Activated CD4-positive, alpha-beta T cell treated with anti-CD3 and anti-CD28 coated beads, Interleukin-2, Interleukin-6, amounts not matched to agents 100 ng/mL and 50 ng/mL, durations not matched to agents 16 hours and 8 hours (primary cell): ENCODE measurements around the gene ABCG4.
"Not testable (repeated sequence)": the region's sequence is repeated elsewhere in the genome, so short reads cannot be mapped to it uniquely, and the experiment has no call there.

ENCODE experiments used
- DNase-seq: peaks from one replicate; pipeline ENCODE4 v3.0.0-alpha.2; 2020

The ABCG4 gene

GRCh38 chr11:119116235-119116594 lies 32.6 kb upstream of the ABCG4 start:
- no peak for DNase-seq

GRCh38 chr11:119116601-119117000 lies 32.3 kb upstream of the ABCG4 start:
- no peak for DNase-seq

DNA sequence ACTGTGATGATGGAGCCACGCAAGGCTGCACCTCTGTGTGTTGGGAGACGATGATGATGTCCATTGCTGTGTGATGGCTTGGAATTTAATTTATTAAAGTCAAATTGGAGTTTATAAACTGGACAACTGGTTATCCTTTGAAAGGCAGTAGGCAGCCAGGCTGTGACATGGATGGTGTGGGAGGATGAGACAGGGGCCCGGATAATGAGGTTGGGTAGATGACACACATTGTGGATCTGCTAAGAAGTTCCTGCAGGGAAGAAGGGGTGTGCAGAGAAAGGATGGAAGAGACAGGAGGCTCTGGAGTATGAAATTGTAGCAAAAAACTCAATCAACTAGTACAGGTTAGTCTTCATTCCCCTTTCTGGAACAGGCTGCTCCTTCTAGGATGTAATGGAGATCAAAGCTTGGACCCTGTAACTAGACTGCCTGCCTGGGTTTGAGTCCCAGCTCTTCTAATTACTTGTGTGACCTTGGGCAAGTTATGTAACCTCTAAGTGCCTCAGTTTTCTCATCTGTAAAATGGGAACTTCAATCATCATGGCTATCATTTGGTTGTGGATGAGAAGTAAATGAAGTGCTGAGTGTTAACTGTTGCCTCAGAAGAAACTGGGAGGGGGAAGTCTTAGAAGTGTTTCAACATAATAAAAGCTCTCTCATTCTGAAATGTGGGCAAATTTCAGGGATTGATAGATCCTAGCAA lies 31.7 kb upstream of the ABCG4 start:
- no peak for DNase-seq

DNA sequence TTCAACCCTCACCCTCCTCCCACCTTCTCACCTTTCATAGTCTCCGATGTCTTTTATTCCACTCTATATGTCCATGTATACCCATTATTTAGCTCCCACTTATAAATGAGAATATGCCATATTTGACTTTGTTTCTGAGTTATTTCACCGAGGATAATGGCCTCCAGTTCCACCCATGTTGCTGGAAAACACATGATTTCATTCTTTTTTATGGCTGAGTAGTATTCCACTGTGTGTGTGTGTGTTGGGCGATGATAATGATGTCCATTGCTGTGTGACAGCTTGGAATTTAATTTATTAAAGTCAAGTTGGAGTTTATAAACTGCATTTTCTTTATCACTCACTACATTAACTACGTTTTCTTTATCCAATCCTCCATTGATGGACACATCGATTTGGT lies 30.6 kb upstream of the ABCG4 start:
- no peak for DNase-seq

DNA sequence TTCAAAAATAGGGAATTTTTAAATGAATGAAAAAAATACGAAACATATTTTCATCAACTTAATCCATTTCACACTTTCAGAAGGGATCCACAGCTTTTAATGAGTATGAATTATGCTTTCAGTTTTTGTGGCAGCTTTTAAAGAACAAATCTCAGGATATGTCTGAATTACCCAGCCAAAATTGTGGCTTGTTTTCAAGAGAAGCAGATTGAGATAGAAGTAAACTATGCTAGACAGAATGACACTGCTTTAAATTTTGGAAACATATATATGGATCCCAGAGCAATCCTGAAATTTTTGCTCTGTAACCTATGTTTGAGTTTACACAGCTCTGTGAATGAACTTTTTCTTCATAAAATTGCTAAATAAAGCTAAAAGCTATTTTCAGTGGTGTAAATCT lies 29.9 kb upstream of the ABCG4 start:
- DNase-seq: no peak

DNA sequence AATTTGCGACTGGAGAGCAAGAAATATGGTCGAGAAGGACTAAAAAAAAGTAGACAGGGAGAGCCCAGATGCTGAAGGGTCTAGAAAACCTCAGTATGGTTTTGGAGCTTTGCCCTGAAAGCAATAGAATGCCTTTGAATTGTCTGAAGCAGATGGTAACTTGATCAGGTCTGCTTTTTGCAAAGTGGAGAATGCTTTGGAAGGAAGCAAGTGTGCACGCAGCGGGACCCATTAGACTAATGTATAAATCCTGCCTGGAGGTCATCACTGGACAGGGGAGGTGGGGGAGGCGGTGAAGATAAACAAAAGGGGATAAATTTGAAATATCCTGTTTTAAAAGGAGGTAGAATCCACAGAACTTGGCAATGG lies 28.2 kb upstream of the ABCG4 start:
- no peak for DNase-seq

DNA sequence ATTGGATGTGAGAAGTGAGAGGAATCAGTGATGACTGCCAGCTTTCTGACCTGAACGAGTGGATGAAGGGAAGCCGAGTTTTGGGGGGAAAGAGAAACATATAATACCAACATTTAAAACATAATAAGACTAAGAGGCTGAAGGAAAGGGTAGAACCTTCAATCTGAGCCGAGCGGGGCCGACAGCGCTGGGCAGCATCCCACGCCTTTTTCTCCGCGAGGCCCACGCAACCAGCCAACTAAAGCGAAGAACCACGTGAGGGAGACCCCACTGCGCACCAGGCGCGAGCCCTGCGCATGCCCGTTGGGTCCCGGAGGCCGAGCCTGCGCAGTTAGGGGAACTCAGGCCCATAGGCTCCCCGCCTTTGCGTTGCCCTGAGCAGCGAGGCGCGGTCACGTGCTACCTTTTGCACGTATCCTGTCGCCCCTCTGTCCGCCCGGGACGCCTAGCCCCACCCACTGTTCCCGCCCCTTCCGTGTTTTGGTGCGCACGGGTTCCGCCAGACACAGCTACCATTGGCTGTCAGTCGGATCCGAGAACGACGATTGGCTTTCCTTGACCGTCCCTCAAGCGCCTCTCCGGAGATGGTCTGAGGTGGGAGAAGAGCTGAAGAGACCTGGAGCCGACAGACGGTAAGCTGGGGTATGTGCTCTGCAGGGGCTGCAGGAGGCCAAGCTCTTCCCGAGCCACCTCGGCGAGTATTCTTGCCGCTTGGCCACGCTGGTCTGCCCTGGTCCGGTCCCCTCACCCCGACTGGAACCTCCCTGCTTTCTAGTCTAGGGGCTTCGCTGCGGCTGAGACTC lies 27.6 kb upstream of the ABCG4 start, which contains the start of gene HINFP:
Gene HINFP, plus strand, starts transcription at position 573 of the 803 bp plus-strand sequence. CDS start 5,365 bp downstream, outside the sequence.
- peak; percentile 100 for DNase-seq

DNA sequence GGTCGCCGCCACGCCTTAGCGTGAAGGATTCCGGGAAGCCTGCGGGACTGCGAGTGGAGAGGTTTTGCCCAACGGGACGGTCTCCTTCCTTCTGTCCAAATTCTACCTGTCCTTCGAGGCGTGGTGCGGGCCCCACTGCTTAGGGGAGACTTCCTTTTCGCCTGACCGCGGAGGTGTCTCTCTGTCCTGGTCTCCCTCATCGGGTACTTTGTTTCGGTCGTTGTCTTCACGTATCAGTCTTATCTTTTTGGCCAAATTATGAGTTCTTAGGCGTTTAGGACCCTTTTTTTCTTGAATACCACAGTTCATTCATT lies 27.1 kb upstream of the ABCG4 start:
- DNase-seq: no peak

DNA sequence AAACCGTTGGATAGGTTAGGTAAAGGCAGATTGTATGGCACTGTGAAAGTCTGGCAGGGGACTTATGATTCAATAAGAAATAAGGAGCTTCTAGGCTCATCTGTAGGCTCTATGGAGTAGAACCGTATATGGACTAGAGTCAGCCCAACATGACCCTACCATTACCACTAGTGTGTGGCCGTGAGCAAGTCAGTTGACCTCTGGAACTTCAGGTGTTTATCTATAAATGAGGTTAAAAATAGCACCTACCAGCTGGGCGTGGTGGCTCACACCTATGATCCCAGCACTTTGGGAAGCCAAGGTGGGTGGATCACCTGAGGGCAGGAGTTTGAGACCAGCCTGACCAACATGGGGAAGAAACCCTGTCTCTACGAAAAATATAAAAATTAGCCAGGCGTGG lies 23.0 kb upstream of the ABCG4 start:
- no peak for DNase-seq

DNA sequence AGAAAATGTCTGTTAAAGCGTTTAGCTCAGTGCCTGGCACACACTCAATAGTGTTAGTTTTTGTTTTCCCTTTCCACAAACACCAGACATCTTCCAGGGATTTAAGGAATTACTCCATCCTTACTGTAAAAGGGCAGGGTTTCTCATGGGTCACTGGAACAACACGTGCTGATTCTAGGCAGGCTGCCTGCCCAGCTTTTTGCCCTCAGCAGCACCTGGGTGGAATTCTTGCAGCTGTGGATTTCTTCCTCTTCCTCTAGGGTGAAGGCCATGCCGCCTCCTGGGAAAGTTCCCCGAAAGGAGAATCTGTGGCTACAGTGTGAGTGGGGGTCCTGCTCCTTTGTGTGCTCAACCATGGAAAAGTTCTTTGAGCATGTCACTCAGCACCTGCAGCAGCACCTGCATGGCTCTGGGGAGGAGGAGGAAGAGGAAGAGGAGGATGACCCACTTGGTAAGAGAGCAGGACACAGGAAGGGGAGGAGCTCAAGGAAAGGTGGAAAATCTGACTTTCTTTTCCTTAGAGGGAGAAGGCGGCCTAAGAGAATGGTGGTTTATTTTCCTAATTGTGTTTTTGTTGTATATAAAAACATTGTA lies 22.1 kb upstream of the ABCG4 start:
- no peak for DNase-seq

DNA sequence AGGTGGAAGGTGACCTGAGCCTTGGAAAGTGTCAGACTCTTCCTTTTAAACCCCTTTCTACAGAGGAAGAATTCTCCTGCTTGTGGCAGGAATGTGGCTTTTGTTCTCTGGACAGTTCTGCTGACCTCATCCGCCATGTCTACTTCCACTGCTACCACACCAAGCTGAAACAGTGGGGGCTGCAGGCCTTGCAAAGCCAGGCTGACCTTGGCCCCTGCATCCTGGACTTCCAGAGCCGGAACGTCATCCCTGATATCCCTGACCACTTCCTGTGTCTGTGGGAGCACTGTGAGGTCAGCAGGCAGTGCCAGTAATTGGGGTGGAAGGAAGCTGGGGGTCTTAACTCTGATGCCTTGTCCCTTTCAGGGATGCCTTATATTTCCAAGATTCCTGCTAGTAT lies 18.2 kb upstream of the ABCG4 start:
- no peak for DNase-seq

DNA sequence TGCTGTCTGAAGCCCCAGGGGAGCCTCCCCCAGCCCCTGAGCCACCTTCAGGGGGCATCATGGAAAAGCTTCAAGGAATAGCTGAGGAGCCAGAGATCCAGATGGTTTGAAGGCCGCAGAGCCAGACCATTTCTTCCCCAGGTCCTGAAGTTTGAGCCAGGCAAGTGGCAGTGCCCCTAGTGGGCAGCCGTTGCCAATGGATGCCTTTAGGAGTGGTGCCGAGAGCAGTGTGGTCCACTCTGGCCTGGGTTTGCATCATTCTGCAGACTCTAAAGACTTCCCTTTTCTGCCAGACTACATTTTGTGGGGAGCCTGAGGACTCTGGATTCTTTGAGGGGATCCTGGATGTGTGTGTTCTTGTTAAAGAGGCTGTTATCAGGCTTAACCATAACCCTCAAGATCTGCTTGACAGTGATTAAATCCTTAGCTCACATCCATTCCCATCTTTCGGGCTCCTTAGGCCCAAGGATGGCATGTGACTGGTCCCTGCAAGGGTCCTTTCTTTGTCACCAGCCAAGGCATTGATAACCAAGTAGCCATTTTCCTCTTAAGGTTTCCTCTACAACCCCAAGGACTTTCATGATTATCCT lies 14.4 kb upstream of the ABCG4 start:
- no peak for DNase-seq

DNA sequence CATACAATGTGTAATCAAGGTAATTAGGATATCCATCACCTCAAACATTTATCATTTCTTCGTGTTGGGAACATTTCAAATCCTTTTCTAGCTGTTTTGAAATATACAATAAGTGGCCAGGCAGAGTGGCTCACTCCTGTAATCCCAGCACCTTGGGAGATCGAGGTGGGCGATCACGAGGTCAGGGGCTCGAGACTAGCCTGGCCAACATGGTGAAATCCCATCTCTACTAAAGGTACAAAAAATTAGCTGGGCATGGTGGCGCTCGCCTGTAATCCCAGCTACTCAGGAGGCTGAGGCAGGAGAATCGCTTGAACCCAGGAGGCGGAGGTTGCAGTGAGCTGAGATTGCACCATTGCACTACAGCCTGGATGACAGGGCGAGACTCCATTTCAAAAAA lies 9.6 kb upstream of the ABCG4 start:
- DNase-seq: not testable (repeated sequence)

DNA sequence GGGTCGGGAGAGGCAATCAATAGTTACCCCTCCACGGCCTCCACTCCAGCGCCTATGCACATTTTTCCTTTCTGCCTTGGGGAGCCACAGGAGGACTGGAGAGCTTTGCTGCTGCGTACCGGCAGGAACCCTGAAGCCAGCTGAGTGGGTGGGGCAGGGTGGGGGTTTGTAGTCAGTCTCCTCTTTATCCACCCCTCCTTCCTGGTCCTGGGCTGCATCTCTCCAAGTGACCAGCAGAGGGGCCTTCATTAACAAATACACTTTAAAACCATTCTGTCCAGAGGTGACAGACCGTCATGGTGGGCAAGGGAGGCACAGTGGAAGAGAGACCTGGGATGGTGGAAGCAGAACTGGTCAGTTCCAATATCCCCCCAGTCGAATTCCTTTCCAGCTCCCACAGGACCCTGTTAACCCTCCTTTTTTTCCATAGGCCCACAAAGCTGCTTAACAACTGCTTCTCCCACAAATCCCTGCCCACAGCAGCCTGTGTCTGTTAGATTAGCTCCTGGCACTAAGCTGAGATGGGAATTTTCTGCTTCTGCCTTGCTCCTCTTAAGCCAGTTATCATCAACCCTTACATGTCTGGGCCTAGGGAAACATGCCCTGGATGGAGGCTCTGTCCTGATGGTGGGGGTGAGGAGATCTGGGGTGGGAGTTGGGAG lies 3.9 kb upstream of the ABCG4 start:
- DNase-seq: peak; percentile 46

DNA sequence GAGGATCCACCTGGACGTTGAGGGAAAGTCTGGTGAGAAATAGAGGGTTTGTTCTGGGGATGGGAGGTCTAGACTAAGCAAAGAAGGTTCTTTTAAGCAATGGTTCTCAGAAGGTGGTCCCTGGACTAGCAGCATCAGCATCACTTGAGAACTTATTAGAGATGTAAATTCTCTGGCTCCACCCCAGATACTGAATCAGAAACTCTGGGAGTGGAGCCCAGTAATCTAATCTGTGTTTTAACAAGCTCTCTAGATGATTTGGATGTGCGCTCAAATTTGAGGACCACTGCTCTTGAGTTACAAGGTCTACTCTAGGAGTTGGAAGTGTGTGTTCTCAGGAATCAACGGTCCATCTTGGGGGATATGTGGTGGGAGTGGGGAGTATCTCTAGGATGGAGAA lies 3.3 kb upstream of the ABCG4 start:
- DNase-seq: no peak

DNA sequence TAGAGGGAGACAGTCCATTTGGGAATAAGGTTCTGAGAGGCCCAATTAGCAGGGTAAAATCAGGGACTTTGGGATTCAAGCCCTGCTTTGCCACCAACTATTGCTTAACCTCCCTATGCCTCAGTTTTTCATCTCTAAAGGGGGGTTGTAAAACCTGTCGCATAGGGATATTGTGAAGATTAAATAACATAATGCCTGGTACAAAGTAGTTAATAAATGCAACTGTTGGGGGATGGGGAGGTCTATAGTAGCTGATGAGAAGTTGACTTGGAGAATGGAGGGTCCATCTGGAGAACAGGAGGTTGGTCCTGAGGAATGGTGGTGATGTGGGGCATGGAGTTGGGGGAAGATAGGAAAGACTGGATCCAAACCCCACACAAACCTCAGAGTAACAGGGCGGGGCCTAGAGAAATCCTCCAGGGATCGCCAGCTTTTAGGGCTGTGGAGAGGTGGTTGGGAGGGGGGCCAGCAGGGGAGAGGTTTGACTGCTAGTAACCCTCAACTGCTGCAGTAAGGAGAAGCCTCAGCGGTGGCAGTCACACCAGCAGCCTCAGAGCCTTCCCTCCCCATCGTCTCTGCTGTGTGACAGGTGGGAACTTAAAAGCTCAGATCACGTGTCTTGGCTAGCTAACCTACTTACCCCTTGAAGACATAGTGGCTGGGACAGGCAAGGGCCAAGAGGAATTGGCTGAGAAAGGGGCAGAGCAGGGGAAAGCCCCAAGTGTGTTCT lies 1.1 kb upstream of the ABCG4 start:
- no peak for DNase-seq

DNA sequence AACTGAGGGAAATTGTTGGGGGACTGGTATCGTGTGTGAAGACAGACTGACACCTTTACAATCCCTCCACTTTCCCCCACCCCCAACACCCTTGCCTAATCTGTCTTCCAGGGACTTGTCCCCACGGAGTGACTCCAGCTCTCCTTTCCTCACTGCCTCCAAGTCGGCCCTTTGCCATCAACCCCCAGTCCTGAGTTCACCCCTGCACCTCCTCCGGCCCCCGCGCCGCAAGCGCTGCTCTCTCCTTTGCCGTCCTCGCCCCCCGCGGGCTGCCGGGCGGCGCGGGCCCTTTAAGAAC lies 183 bp upstream of the ABCG4 start:
- DNase-seq: no peak

- DNase-seq: no peak
These were observed 979 bp downstream of the ABCG4 start for GRCh38 chr11:119149786-119150275.

DNA sequence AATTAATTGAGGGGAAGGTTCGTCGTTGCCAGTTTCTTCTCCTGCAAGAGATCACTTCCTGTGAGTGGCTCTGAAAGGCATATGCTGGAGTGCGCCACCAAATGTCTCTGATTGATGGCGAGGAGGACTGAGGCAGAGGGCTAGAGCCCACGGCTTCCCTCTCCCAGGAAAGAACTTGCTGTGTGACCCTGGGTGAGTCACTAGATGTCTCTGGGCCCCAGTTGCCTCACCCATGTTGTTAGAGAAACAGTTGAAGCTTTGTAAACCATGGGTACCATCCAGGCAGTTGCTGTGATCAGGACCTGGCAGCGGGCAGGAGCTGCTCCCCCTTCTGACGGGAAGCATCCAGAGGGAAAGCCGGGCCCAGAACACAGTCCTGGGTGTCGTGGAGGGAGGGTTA lies 3.2 kb downstream of the ABCG4 start:
- no peak for DNase-seq

DNA sequence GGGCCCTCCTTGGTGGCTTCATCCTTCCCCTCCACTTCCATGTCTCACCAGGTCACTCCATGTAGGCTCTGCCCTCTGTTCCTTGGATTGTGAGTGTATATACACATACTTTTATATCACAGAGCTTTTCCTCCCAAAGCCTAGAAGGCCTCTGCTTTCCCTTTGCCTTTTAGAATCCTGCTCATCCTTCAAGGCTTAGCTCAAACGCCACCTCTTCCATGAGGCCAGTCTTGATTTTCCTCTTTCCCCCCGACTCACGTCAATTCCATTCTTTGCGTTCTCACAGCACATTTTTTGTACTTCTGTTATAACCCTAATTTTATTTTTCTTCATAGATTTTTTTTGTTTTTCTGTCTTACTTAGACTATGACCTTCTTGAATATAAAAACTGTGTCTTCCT lies 3.8 kb downstream of the ABCG4 start:
- no peak for DNase-seq

GRCh38 chr11:119153049-119153818 lies 4.4 kb downstream of the ABCG4 start:
- DNase-seq: no peak

GRCh38 chr11:119154178-119154577 lies 5.3 kb downstream of the ABCG4 start:
- DNase-seq: no peak
